Inflammatory macrophage treated with lipopolysaccharide for 4 hours (primary cell): ENCODE measurements around the gene CCDC57.
A peak's percentile ranks its signal among the peaks of the same experiment; 100 is the strongest.

Experiments used
- DNase-seq: peaks from one replicate; pipeline ENCODE4 v3.0.0-alpha.2; 2020

CCDC57 gene

GRCh38 chr17:82246365-82247181 is 33.9 kb upstream of the CCDC57 start:
- no peak for DNase-seq

- no peak for DNase-seq
These were observed 33.4 kb upstream of the CCDC57 start for GRCh38 chr17:82246040-82246364.

GRCh38 chr17:82245134-82246039 is 32.7 kb upstream of the CCDC57 start:
- no peak for DNase-seq

GRCh38 chr17:82244413-82245133 is 31.9 kb upstream of the CCDC57 start:
- peak; percentile 26 for DNase-seq

- no peak for DNase-seq
These were observed 31.2 kb upstream of the CCDC57 start for GRCh38 chr17:82243648-82244412.

- no peak for DNase-seq
These were observed 30.5 kb upstream of the CCDC57 start for GRCh38 chr17:82242977-82243647.

GRCh38 chr17:82242698-82242976 is 30.0 kb upstream of the CCDC57 start:
- no peak for DNase-seq

- DNase-seq, result no peak
These were observed 29.5 kb upstream of the CCDC57 start for GRCh38 chr17:82241926-82242697.

- DNase-seq, result peak; percentile 91
These were observed 28.7 kb upstream of the CCDC57 start for GRCh38 chr17:82241183-82241925.

GRCh38 chr17:82240506-82241182 is 28.0 kb upstream of the CCDC57 start:
- DNase-seq, result no peak

GRCh38 chr17:82239926-82240505 is 27.4 kb upstream of the CCDC57 start:
- DNase-seq, result no peak

- DNase-seq, result no peak
These were observed 26.8 kb upstream of the CCDC57 start for GRCh38 chr17:82239401-82239925.

- DNase-seq, result peak; percentile 82
These were observed 26.0 kb upstream of the CCDC57 start for GRCh38 chr17:82238472-82239201.

- DNase-seq, result no peak
These were observed 25.3 kb upstream of the CCDC57 start for GRCh38 chr17:82237746-82238471.

- no peak for DNase-seq
These were observed 24.6 kb upstream of the CCDC57 start for GRCh38 chr17:82237083-82237745.

GRCh38 chr17:82236142-82236971 is 23.7 kb upstream of the CCDC57 start:
- peak; percentile 48 for DNase-seq

GRCh38 chr17:82235775-82236141 is 23.1 kb upstream of the CCDC57 start:
- peak; percentile 57 for DNase-seq
